Putamen (tissue), 1 donor: ENCODE measurements around the gene INSYN1.
"Not testable (repeated sequence)": the region's sequence is repeated elsewhere in the genome, so short reads cannot be mapped to it uniquely, and the experiment has no call there.

Experiments used
- DNase-seq: peaks from one replicate; pipeline ENCODE4 v3.0.0-alpha.2; 2016; ENCODE audit warnings: low spot score

INSYN1 gene, protein sequence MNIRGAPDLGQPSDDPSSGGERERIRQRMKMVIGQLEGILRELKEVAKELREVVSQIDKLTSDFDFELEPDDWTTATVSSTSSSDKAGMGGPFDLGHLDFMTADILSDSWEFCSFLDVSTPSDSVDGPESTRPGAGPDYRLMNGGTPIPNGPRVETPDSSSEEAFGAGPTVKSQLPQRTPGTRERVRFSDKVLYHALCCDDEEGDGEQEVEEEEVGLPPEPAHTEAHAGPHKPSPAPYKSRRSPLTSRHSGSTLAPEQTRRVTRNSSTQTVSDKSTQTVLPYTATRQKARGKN

GRCh38 chr15:73753250-73754130 is at the start of gene INSYN1:
TSS of gene INSYN1 (minus strand) at chr15:73753351. CDS start at chr15:73751130, 2,221 bp downstream.
- DNase-seq = no peak

DNA sequence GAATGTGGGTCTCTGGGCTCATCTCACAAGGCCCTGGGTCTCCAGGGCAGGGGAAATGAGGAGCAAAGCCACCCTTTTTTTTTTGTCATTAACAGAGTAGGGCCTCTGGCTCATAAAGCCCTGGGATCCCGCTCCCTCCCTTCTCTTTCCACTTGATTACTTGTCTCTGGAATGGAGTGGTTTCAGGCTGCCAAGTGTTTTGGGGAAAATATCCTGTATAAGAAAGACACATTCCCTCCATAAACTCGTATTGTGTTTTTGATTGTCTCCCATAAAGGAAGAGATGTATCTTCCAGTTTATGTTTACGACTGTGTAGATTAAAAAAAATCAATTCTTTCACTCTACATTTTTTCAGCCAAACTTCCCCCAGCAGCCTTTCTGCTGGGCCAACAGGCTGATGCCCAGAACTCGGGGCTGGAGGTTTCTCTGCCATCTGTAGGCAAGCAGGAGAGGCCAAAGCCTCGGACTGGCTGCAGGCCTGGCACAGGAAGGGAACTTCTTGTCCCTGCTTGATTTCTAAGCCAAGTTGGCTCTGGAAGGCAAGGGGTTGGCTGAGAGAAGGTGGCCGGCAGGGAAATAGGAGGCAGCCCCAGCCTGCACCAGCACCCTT is 49.4 kb upstream of the INSYN1 start:
- DNase-seq = peak; percentile 74

DNA sequence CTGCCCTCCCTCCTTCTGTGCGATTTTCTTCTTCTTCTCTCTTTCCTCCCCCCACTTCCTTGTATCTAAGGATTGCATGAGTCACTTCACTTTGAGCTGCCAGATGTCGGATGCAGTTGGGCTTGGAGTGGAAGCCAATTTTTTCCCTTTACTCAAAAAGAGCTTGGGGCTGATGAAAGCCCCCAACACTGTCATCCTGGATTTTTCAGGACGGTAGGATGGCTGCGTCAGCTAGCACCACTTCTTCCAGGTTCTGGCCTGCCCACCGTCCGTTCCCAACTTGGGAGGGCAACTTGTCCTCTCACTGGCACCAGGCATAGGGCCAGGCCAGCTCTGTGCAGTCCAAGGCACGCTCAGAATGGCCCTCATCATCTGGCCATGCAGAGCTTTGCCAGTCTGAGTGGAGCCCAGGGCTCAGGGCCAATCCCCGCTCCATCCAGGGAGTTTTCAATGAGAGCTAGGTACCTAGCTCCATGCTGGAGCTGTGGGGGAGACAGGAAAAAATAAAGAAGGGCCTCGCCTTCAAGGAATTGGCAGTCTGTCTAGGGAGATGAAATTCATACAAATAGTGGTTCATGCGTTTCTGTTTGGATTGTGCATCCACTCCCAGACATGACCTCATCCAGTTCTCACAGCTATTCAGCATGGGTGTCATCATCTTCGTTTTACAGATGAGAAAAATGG is 47.7 kb upstream of the INSYN1 start:
- peak; percentile 47 for DNase-seq

DNA sequence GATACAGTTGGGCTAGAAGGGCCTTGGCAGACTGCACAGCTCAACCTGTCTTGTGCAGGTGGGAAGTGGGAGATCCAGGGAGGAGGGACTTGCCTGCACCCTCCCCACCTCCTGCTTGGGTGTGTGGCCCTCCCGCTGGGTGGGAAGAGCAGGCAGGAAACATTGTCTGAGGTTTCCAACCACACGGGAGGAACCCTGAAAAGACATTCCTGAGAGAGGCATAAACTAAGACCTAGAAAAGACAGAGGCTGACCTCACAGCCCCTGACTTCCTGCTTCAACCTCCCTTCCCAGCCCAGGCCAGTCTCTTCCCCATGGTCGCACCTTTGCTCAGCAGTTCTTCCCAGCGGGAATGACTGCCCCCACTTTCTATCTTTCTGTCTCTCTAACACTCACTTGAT is 46.3 kb upstream of the INSYN1 start:
- DNase-seq = no peak

GRCh38 chr15:73797366-73798158 is 44.4 kb upstream of the INSYN1 start:
- DNase-seq = no peak

DNA sequence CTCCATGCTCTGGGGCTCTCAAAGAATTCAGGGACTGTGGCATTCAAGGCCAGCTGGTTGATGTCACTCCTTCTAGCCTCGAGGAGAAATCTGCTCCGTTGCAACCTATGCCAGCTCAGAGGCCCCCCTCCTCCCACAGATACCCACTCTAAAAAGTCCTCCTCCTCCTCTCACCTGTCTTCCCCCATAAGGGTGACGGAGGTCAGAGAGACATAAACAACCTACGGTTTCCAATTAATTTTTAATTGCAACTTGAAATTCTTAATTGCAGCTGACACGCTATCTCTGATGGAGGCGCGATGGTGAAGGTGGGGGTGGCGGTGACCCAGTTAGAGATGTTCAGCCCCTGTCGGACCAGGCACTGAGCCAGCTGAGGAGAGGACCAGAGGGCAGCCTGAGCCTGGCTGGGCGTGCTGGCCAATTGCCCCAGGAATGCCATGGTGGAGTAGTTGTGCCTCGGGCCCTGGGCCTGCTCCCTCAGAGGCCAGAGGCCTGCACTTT is 43.2 kb upstream of the INSYN1 start:
- DNase-seq = no peak

DNA sequence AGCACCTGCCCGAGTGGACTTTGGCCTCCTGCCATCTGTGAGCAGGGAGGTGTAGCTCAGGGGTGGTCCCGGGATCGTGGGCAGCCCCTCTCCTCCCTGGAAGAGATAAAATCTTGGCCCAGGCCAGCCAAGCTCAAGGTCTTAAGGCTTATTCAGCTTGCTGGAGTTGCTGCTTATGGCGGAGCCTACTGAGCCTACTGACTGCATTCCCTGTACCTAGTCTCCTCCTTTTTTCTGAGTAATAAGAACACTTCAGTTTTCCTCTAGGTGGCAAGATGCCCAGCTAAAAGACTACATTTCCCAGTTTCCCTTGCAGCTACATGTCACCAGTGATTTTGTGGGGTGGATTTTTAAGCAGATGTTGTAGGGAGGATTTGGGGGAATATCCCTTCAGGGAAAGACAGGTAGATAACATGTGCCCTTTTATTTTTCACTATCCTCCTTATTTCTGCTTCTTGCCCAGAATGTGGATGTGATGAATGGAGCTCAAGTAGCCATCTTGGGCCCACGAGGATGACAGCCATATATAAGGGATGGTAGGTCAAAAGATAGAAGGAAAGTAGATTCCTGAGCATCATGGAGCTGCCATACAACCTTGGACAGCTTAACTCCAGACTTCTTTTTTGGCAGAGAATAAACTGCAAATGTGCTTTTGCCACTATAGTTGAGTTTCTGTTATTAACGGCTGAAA is 41.4 kb upstream of the INSYN1 start:
- DNase-seq = no peak

- not testable (repeated sequence) for DNase-seq
Observed at GRCh38 chr15:73792899-73793541, 39.9 kb upstream of the INSYN1 start.

- no peak for DNase-seq
Observed at GRCh38 chr15:73792415-73792814, 39.3 kb upstream of the INSYN1 start.

- DNase-seq = no peak
Observed at GRCh38 chr15:73789521-73790240, 36.5 kb upstream of the INSYN1 start.

DNA sequence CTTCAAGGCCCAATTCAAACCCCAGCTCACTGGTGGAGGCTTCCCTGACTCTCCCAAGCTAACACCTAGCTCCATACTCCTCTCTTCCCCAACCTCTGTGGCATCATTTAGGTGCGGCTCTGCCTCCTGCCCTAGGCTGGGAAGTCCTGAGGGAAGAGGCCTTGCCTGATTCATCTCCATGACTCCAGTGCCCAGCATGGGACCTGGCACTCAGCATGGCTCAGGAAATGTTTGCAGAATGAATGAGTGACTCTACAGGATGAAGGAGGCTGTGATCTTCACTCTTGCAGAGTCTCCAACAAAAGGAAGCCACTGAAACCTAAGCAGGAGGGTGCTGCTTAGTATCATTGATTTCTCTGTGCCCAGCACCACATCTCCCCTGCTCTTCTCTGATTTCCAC is 34.5 kb upstream of the INSYN1 start:
- no peak for DNase-seq

- DNase-seq = peak; percentile 36
Observed at GRCh38 chr15:73786538-73786937, 33.4 kb upstream of the INSYN1 start.

DNA sequence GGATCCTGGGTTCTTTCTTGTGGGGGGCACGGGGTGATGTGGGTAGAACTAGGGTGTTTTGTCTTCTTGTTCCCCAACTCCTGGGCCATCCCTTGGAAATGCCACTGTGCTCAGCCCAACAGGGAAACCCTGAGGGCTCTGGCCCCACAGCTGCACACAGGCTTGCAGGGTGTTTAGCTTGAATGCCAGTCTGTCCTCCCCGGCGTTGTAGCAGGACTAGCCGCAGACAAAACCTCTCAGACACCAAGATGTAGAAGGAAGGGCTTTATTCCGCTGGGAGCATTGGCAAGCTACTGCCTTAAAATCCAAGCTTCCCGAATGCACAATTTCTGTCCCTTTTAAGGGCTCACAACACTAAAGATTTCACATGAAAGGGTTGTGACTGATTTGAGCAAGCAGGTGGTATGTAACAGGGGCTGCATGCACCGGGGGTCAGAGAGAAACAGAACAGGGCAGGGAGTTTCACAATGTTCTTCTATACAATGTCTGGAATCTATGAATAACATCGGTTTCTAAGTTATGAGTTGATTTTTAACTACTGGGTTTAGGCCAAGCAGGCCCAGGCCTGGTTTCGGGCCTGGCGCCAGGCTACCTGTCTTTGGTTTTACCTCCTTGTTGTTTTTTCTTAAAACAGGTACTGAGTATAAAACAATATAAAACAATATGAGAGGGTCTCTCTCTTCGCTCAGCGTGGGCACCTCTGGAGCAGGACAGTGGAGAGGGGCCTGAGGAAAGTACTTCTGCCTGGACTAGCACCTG is 32.3 kb upstream of the INSYN1 start:
- DNase-seq = not testable (repeated sequence)

- DNase-seq = no peak
Observed at GRCh38 chr15:73784291-73784690, 31.1 kb upstream of the INSYN1 start.

- DNase-seq = no peak
Observed at GRCh38 chr15:73782344-73782959, 29.3 kb upstream of the INSYN1 start.

DNA sequence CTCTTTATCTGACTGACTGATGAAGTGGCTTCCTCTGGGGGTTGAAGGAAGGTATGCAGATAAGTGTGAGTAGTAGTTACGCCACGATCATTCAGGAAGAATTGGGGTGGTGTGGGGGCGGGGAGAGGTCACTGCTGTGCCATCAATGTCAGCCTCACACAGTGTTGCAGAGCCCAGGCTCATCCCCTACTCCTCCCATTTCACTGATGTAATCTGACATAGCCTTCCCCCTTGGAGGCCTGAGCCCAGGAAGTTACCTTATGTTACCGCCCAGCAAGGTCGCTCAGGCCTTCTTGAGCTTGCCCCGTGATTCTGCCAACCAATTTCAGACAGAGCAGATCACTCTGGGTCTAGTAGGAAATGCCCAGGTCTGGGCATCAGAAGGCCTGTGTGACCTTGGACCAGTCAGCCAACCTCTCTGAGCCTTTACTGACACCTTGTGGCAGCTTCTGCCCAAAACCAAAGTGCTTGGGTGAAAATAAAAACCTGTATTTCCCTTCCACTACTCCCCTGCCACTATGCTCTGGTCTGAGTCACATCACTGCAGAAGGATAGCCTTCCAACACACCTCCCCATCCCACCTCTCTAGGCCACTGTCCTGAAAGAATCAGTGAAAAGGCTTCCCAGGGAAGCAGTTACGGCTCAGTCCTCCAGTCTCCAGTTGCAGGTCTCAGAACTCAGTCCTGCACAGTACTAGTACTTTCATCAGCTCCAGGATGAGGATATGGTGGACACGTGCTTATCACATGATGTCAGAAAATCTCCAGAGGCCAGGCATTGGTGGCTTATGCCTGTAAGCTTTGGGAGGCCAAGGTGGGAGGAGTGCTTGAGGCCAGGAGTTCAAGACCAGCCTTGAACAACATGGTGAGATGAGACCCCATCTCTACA is 28.1 kb upstream of the INSYN1 start:
- DNase-seq = no peak

GRCh38 chr15:73779974-73780373 is 26.8 kb upstream of the INSYN1 start:
- no peak for DNase-seq
